D721Med (cell line): ENCODE results near the gene TEPSIN.

Experiments
- DNase-seq: peaks from one replicate; pipeline ENCODE4 v3.0.0; 2011; ENCODE audit warnings: low spot score; ENCODE audit not compliant: insufficient read length
- FAIRE-seq: peaks from 2 replicates; lab custom pipeline; 2011; peaks lifted over from hg19 to GRCh38; lab: Jason Lieb, UNC
- CTCF ChIP-seq: IDR thresholded peaks from 2 replicates; pipeline ENCODE4 v1.5.1; 2012; ENCODE audit warnings: mild to moderate bottlenecking, control low read depth; ENCODE audit not compliant: insufficient read depth; ENCODE audit errors: missing control alignments

TEPSIN gene

GRCh38 chr17:81245024-81245664, 6.3 kb upstream of the TEPSIN start:
- FAIRE-seq (no peak), DNase-seq (no peak)
- TF ChIP-seq CTCF: no peak

GRCh38 chr17:81244358-81245023, 5.6 kb upstream of the TEPSIN start:
- FAIRE-seq: no peak

GRCh38 chr17:81243333-81243664, 4.4 kb upstream of the TEPSIN start:
- FAIRE-seq: no peak

More at GRCh38 chr17:81244358-81245023, 5.6 kb upstream of the TEPSIN start:
- no peak for TF ChIP-seq CTCF
- no peak for DNase-seq

GRCh38 chr17:81242421-81243332, 3.8 kb upstream of the TEPSIN start:
- TF ChIP-seq CTCF: no peak
- DNase-seq: no peak
- FAIRE-seq: no peak

More at GRCh38 chr17:81243333-81243664, 4.4 kb upstream of the TEPSIN start:
- TF ChIP-seq CTCF: no peak
- DNase-seq: no peak

- peak; percentile 81 for DNase-seq
- FAIRE-seq: no peak
- peak; percentile 88 for TF ChIP-seq CTCF
Measured at GRCh38 chr17:81241648-81242420, 3.0 kb upstream of the TEPSIN start.

GRCh38 chr17:81241203-81241602, 2.3 kb upstream of the TEPSIN start:
- TF ChIP-seq CTCF: no peak
- FAIRE-seq (no peak), DNase-seq (no peak)
